Chondrocyte (in vitro differentiated cells): Measurements from ENCODE around the gene CPD. TPM values are rescaled to one million over a fixed set of nuclear protein-coding genes. Genes with fewer than 3 reads are reported as not detected.
"Not testable (repeated sequence)": the region's sequence is repeated elsewhere in the genome, so short reads cannot be mapped to it uniquely, and the experiment has no call there.

Experiments
- DNase-seq: peaks from one replicate; pipeline ENCODE4 v3.0.0; 2021; ENCODE audit warnings: mixed read lengths, low spot score
- H3K27ac Mint-ChIP-seq: one replicate; pipeline ENCODE4 v1.8.0; 2021; ENCODE audit warnings: mild to moderate bottlenecking, moderate library complexity, mixed read lengths; ENCODE audit not compliant: unreplicated experiment
- H3K27me3 Mint-ChIP-seq: 2 replicates; pipeline ENCODE4 v1.8.0; 2021; ENCODE audit warnings: low read depth, mixed read lengths
- H3K36me3 Mint-ChIP-seq: 2 replicates; pipeline ENCODE4 v1.8.0; 2021; ENCODE audit warnings: low read depth, mixed read lengths
- H3K4me1 Mint-ChIP-seq: 2 replicates; pipeline ENCODE4 v1.8.0; 2021; ENCODE audit warnings: low read depth, mild to moderate bottlenecking, mixed read lengths
- H3K4me3 Mint-ChIP-seq: one replicate; pipeline ENCODE4 v1.8.0; 2021; ENCODE audit warnings: mild to moderate bottlenecking, moderate library complexity, mixed read lengths; ENCODE audit not compliant: unreplicated experiment
- H3K9me3 Mint-ChIP-seq: 2 replicates; pipeline ENCODE4 v1.8.0; 2021; ENCODE audit warnings: low read depth, mixed read lengths
- CTCF ChIP-seq: fragments of 200-600 bp; sonication (generic); IDR thresholded peaks from 2 replicates; pipeline ENCODE4 v1.5.0; 2021; ENCODE audit warnings: antibody characterized with exemption, mild to moderate bottlenecking, moderate library complexity
- total RNA-seq: library from RNA; stranded (reverse); gene quantifications from 3 replicates; pipeline ENCODE4 v1.2.1, GENCODE V29; 2021

The CPD gene
- total RNA-seq, 1 donor from 2014 or later, result 78.1 TPM

- Mint-ChIP-seq H3K9me3 (no peaks in the 10 kb centered on the region), H3K4me3 (no peak overlapping the region), H3K27me3 (no peaks in the 10 kb centered on the region), H3K27ac (no peak overlapping the region), H3K36me3 (no peaks in the 10 kb centered on the region), H3K4me1 (peaks cover 17% of the 10 kb centered on the region)
- no peak for TF ChIP-seq CTCF
- DNase-seq, result no peak
Observed at GRCh38 chr17:30347488-30347887, 31.2 kb upstream of the CPD start.

GRCh38 chr17:30349252-30349651, 29.5 kb upstream of the CPD start:
- no peak overlapping the region for H3K4me3 Mint-ChIP-seq
- H3K27me3 Mint-ChIP-seq, result no peaks in the 10 kb centered on the region
- no peak for DNase-seq
- no peaks in the 10 kb centered on the region for H3K9me3 Mint-ChIP-seq
- H3K36me3 Mint-ChIP-seq, result no peaks in the 10 kb centered on the region
- H3K4me1 Mint-ChIP-seq, result peaks cover 9% of the 10 kb centered on the region
- H3K27ac Mint-ChIP-seq, result no peak overlapping the region
- no peak for TF ChIP-seq CTCF

GRCh38 chr17:30351263-30351662, 27.5 kb upstream of the CPD start:
- not testable (repeated sequence) for H3K36me3 Mint-ChIP-seq, DNase-seq, H3K9me3 Mint-ChIP-seq, H3K4me1 Mint-ChIP-seq, H3K27me3 Mint-ChIP-seq, H3K4me3 Mint-ChIP-seq, H3K27ac Mint-ChIP-seq

GRCh38 chr17:30351735-30352134, 27.0 kb upstream of the CPD start:
- Mint-ChIP-seq H3K27ac (no peak overlapping the region), H3K27me3 (peaks cover 2% of the 10 kb centered on the region), H3K9me3 (no peaks in the 10 kb centered on the region), H3K4me1 (no peaks in the 10 kb centered on the region), H3K36me3 (no peaks in the 10 kb centered on the region), H3K4me3 (no peak overlapping the region)
- no peak for TF ChIP-seq CTCF
- no peak for DNase-seq

- TF ChIP-seq CTCF, result no peak
- Mint-ChIP-seq H3K36me3 (no peaks in the 10 kb centered on the region), H3K27ac (no peak overlapping the region), H3K4me1 (no peaks in the 10 kb centered on the region), H3K4me3 (no peak overlapping the region), H3K9me3 (no peaks in the 10 kb centered on the region), H3K27me3 (peaks cover 2% of the 10 kb centered on the region)
- DNase-seq, result no peak
Observed at GRCh38 chr17:30352240-30352814, 26.4 kb upstream of the CPD start.

GRCh38 chr17:30354701-30355100, 24.0 kb upstream of the CPD start:
- peaks cover 2% of the 10 kb centered on the region for H3K27me3 Mint-ChIP-seq
- no peak overlapping the region for H3K27ac Mint-ChIP-seq
- H3K9me3 Mint-ChIP-seq, result no peaks in the 10 kb centered on the region

More at GRCh38 chr17:30354701-30355100, 24.0 kb upstream of the CPD start:
- Mint-ChIP-seq H3K4me3 (no peak overlapping the region), H3K36me3 (no peaks in the 10 kb centered on the region), H3K4me1 (no peaks in the 10 kb centered on the region)
- TF ChIP-seq CTCF, result no peak
- DNase-seq, result no peak
